Stimulated activated CD8-positive, alpha-beta memory T cell treated with anti-CD3 and anti-CD28 coated beads, Interleukin-7, amount 100 ng/mL, for 1 hour (primary cell): Measurements from ENCODE around the gene DACH1.

ENCODE experiments used
- DNase-seq, 2 donors: peaks; one replicate each; pipeline ENCODE4 v3.0.0-alpha.2; 2020; ENCODE audit warnings: low read depth in 2 of 2

The DACH1 gene

DNA sequence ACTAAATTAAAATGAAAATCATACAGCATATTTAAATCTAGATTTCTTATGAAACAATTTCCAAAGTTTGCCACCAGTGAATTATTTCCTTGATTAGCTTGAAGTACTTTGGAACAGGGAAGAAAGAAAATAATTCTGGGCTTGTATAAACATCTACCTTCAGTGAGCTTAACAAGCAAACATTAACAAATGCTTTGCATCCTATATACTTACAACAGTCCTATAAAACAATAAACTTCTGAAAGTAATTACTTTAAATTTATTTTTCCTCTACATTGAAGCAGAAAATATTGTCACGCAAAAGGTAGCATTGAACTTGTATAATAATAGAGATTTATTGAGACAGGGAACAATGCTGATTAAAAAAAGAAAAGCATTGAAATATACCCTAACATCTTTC is 164.8 kb downstream of the DACH1 start:
- no peak for DNase-seq

DNA sequence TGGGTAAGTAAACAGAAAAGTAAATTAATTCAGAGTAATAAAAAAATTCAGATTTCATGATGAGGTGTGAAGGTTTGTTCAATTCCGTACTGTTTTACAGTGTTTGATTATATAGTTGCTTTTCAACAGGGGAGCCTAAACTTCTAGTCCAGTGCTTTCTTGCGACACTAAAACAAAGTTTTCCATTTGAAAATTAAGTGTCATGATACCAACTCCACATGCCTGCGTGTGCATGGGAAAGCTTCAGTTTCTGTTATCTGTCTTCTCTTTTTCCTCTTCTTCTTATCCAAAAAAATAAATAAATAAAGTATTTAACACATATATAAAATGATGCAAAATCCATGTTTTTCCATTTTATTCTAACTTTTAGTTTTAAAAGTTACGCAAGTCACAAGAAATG is 165.3 kb downstream of the DACH1 start:
- DNase-seq = no peak

- no peak for DNase-seq
Observed at GRCh38 chr13:71699342-71699741, 167.7 kb downstream of the DACH1 start.

GRCh38 chr13:71695662-71696061 is 171.3 kb downstream of the DACH1 start:
- DNase-seq = no peak

- no peak for DNase-seq
Observed at GRCh38 chr13:71685072-71685471, 181.9 kb downstream of the DACH1 start.

GRCh38 chr13:71681901-71682613 is 184.9 kb downstream of the DACH1 start:
- no peak for DNase-seq

GRCh38 chr13:71677124-71677523 is 189.9 kb downstream of the DACH1 start:
- no peak for DNase-seq

DNA sequence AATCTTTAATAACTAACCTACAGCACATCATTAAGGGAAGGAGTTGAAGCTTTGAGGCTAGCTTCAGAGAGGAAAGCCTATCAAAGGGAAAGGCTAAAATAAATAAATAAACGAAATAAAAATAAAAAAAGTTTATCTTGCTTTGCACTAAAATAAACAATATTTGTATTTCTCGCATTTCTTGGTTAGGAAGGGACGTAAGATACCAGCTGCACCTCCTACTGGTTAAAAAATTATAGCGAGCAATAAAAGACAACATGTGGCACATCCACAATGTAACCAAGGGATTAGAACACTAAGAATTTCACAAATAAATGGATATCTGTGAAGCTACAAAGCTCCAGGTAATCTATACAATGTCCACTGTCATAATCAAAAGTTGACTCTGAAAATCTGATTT is 194.5 kb downstream of the DACH1 start:
- no peak for DNase-seq

- DNase-seq = no peak
Observed at GRCh38 chr13:71663431-71663830, 203.6 kb downstream of the DACH1 start.

GRCh38 chr13:71661921-71662320 is 205.1 kb downstream of the DACH1 start:
- DNase-seq = no peak

DNA sequence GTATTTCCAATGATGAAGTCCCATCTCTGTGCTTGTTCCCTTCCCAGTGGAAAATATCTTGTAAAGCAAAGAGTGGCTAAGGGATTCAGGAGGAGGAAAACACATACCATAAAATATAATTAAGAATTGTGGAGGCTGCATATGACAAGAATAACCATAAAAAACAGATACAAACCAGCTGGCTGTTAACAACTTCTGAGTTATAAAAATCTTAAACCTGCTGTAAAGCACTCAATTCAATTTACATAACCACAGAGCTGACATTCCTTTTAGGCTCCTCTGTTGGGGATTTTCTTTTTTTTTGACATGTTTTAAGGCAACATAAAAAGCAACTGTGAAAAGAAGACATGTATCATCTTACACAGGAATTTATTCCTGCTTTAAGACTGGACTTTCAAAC is 207.6 kb downstream of the DACH1 start:
- no peak for DNase-seq

DNA sequence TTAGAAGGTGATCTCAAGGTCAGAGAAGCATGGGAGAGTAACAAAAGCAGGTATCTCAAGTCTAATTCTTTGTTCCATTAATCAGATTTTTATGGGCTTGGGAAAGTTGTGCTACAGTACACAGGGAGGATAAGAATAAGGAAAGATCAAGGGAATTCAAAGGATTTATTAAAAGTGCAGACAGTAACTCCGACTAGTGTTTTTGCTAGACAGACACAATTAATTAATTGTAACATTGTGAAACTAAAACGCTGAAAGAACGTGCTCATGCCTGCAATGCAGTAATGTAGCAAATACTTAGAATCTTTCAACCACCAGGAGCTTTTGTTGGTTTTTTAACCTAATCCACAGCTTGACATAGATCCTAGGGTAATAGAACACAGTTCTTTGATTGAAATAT is 221.5 kb downstream of the DACH1 start:
- DNase-seq = no peak

DNA sequence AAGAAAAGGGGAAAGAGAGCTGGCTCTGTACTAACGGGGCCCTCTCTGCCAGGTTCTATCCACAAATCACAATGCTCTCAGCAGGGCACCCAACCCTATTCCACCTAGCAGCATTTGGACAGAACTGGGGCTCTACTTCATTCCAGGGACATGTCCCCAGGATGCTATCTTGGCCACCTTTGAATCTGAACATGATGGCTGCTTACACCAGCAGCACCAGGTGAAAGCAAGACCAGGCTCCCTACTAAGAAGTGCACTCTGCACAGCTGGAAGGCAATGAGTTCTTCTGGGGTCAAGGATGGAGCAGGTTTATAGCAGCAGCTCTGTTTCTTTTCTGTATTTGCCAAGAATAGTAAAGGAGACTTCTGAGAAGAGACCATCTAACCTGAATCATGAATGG is 222.4 kb downstream of the DACH1 start:
- no peak for DNase-seq

DNA sequence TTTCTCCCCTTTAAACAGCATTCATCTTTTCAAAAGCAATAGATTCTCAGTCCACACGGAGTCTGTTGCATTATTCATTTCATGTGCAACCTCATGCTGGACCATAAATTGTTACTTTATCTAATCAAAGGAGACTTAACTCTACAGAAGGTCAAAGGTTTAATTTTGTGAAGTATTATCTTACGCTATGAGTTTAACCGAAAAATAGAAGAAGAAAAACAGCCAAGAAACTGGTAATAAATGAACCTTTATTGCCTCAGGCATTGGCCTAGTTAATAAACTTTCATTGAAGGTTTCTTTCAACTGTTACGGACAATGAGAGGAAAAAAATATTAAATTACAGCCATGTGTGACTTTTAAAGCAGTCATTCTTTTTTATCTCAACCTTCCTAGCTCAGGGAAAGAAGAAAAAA is 223.6 kb downstream of the DACH1 start:
- no peak for DNase-seq

GRCh38 chr13:71638751-71639150 is 228.3 kb downstream of the DACH1 start:
- no peak for DNase-seq

DNA sequence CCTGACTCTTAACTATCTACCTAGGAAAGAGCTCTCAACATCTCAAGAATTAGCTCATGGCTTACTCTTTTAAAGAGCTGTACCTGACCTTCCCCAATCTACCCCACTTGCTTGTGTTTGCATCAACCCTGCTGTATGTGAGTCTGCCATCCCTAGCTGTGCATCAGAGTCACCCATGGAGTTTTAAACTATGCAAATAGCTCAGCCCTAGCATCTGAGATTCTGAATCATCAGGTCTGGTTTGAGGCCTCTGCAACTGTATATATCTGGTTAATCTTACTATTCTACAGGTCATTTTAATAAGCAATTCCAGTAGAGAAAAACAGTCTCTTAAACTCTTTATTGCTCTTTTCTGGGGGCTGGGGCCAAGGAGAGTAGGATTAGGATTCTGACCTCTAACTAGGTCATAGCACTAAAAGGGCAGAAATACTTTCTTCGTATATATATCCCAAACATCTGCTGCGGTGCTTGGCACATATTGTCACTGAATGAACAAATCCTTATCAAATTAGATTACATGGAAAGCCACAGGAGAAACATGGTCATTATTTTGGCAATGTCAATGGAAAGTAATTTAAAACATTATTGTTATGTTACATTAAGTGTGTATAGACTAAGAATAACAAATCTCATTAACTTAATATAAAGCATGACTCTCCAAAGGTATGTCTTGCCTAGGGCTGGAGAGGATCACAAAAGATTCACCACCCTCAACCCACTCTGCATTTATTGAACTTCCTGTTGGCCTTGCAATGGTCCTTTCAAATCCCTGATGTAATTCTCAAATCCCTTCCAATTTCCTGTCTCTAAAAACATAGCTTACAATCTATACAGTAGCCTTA is 232.2 kb downstream of the DACH1 start:
- no peak for DNase-seq

DNA sequence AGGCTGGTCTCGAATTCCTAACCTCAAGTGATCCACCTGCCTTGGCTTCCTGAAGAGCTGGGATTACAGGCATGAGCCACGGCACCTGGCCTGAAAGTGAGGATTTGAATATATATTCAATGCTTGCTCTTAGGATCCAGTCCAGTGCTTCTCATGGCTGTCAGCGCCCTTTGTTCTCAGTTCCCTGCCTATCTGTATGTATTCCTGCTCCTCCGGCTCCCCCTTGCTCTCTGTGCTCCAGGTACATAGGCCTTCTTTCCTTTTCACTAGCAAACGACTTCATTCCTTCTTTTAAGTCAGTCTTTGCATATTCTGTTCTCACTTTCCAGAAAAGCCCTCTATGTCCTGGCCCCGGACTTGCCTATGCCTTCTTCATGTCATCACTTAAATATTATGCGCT is 232.8 kb downstream of the DACH1 start:
- no peak for DNase-seq

- DNase-seq = no peak
Observed at GRCh38 chr13:71632721-71633120, 234.3 kb downstream of the DACH1 start.

DNA sequence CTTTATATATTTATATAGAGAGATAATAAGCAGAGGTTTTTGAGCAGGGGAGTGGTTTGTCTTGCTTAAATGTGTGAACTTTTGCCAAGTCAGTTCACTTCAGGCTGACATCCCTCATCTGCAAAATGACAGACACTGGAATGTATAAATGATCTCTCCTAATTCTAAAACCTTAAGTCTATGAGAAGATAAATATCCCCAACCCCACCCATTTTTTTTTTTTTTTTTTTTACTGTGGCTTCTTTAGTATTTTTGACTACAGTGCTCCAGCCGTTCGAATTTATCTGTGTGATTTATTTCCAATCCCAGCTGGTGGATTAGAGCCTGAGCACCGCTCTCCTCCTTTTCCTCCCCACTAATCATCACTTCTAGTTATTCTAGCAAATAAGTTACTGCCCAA is 234.8 kb downstream of the DACH1 start:
- DNase-seq = no peak

DNA sequence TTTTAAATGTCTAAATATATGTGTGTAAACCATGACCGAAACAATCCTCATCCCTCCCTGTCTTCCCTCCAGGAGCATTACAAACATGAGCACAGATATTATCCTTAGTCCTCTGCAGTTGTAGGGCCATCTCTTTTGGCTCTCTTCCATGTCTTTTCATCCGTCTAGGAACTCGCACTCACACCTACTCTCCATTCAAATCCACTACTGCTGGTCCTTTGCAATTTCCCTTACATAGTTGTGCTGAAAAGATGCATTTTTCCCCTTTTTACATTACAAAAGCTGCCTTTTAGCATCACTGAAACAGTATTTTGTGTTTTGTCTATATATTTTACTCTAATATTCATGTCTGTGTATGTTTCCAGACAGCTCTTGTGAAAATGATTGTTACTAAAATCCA is 237.8 kb downstream of the DACH1 start:
- no peak for DNase-seq

GRCh38 chr13:71626421-71627117 is 240.4 kb downstream of the DACH1 start:
- no peak for DNase-seq

GRCh38 chr13:71625694-71626093 is 241.3 kb downstream of the DACH1 start:
- no peak for DNase-seq
